CD4-positive, alpha-beta T cell (primary cell): Measurements from ENCODE around the gene LRIG3. TPM values are rescaled to one million over a fixed set of nuclear protein-coding genes. Genes with fewer than 3 reads are reported as not detected.

Experiments
- ATAC-seq: fragments of 200-7000 bp; cut with Tn5 transposase; one replicate; pipeline ENCODE4 v1.10.0; 2022; ENCODE audit warnings: mild to moderate bottlenecking; ENCODE audit not compliant: poor library complexity
- CTCF ChIA-PET: fragments of 350-600 bp; sonication (Branson Sonifier 250); formaldehyde crosslinking; loops from one replicate; lab custom pipeline; 2021; ENCODE audit warnings: antibody characterized with exemption, inconsistent platforms; lab: Charles Lee
- POLR2A ChIA-PET: fragments of 350-600 bp; sonication (Branson Sonifier 250); formaldehyde crosslinking; loops from one replicate; lab custom pipeline; 2021; ENCODE audit warnings: antibody characterized with exemption, inconsistent platforms; lab: Charles Lee
- DNase-seq, 14 experiments: peaks; one replicate each; pipeline ENCODE4 v3.0.0-alpha.2; 2013 to 2020; ENCODE audit warnings: mixed read lengths in 2 of 14
- H3K27ac ChIP-seq, 2 donors: one replicate each; pipeline versions ENCODE4 v1.5.1 to v1.7.0; 2013; ENCODE audit warnings: low read length in 2 of 2, low read depth in 1 of 2, mild to moderate bottlenecking in 1 of 2
- H3K27me3 ChIP-seq, 2 experiments: 1 replicate in 1 of 2; 2 replicates in 1 of 2; pipeline versions ENCODE4 v1.6.1 to v1.7.0; 2013; ENCODE audit warnings: low read length in 2 of 2, control low read depth in 1 of 2, mild to moderate bottlenecking in 1 of 2, moderate library complexity in 1 of 2; ENCODE audit not compliant: insufficient read depth in 2 of 2, control insufficient read depth in 1 of 2
- H3K36me3 ChIP-seq: one replicate; pipeline ENCODE4 v1.6.1; 2013; ENCODE audit warnings: low read length, control low read depth; ENCODE audit not compliant: insufficient read depth
- H3K4me1 ChIP-seq: one replicate; pipeline ENCODE4 v1.6.1; 2013; ENCODE audit warnings: low read length, control low read depth; ENCODE audit not compliant: insufficient read depth
- H3K4me3 ChIP-seq: one replicate; pipeline ENCODE4 v1.5.1; 2013; ENCODE audit warnings: mild to moderate bottlenecking, low read length, moderate library complexity
- H3K9me3 ChIP-seq, 2 experiments: 1 replicate in 1 of 2; 2 replicates in 1 of 2; pipeline versions ENCODE4 v1.6.1 to v1.7.0; 2013; ENCODE audit warnings: low read length in 2 of 2, mild to moderate bottlenecking in 2 of 2, control low read depth in 1 of 2, moderate library complexity in 1 of 2; ENCODE audit not compliant: control insufficient read depth in 1 of 2, insufficient read depth in 1 of 2
- H3K27ac Mint-ChIP-seq: one replicate; pipeline ENCODE4 v1.8.0; 2020; ENCODE audit warnings: mixed read lengths
- H3K27me3 Mint-ChIP-seq: one replicate; pipeline ENCODE4 v1.8.0; 2021; ENCODE audit warnings: mixed read lengths
- H3K36me3 Mint-ChIP-seq: one replicate; pipeline ENCODE4 v1.8.0; 2021; ENCODE audit warnings: low read depth, mixed read lengths
- H3K4me1 Mint-ChIP-seq: one replicate; pipeline ENCODE4 v1.8.0; 2021; ENCODE audit warnings: low read depth, mixed read lengths
- H3K4me3 Mint-ChIP-seq: one replicate; pipeline ENCODE4 v1.8.0; 2020; ENCODE audit warnings: mild to moderate bottlenecking, mixed read lengths
- H3K9me3 Mint-ChIP-seq: one replicate; pipeline ENCODE4 v1.8.0; 2020; ENCODE audit warnings: mixed read lengths
- intact Hi-C, 2 experiments: fragments of 100-400 bp; cut with DNase I in 1 of 2; cut with micrococcal nuclease in 1 of 2; formaldehyde crosslinking; loops; one replicate each; pipeline versions ENCODE4 v1.15.1 to v1.9.0; 2023 to 2025; cut with DNase I, micrococcal nuclease
- total RNA-seq, 174 experiments: library from RNA in 2 of 174; stranded (reverse) in 2 of 174; gene quantifications; one replicate each; pipeline ENCODE4 v1.2.3 and lab custom pipeline; 2021 to 2026
- TF ChIP-seq, protein P1 (sequence below): fragments of 200-600 bp; IDR thresholded peaks from one replicate; pipeline ENCODE4 v1.8.0; 2022; ENCODE audit warnings: antibody characterized with exemption, mild to moderate bottlenecking

The LRIG3 gene
- total RNA-seq, 2 experiments from 2014 or later: not detected

DNA sequence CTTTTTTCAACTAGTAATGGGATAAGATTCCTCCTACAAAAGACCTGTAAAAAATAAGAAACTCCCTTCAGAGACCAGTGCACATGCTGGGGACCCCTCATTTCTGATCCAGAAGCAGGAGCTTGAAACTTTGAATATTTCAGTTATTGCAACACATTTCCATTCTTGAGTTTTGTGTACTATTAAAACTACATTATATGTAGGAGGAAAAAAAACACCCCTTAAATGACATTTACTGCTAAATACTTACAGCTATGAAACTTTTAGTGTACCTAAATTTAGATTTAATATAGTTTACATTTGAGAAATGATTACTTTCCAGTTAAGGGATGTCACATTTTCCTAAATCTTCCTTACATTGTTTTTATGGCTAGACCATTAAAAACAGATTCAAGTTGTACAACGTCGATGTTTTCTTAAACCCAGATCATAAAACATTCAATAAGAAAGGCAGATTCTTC, 4.1 kb downstream of the LRIG3 start:
- no peaks in the 10 kb centered on the region for H3K4me1 Mint-ChIP-seq
- no peak overlapping the region for H3K27ac Mint-ChIP-seq
- H3K9me3 Mint-ChIP-seq: no peaks in the 10 kb centered on the region
- peaks cover 31% of the 10 kb centered on the region for H3K27me3 Mint-ChIP-seq
- H3K36me3 Mint-ChIP-seq: no peaks in the 10 kb centered on the region
- peaks cover 8 to 27% of the 10 kb centered on the region in 2 experiments for H3K27me3 ChIP-seq
- CTCF ChIA-PET: no interaction called here
- intact Hi-C loops: no loop called here
- ATAC-seq: no peak
- H3K36me3 ChIP-seq: no peaks in the 10 kb centered on the region
- H3K27ac ChIP-seq: no peak overlapping the region
- no peak overlapping the region for H3K4me3 Mint-ChIP-seq
- TF ChIP-seq, protein P1, sequence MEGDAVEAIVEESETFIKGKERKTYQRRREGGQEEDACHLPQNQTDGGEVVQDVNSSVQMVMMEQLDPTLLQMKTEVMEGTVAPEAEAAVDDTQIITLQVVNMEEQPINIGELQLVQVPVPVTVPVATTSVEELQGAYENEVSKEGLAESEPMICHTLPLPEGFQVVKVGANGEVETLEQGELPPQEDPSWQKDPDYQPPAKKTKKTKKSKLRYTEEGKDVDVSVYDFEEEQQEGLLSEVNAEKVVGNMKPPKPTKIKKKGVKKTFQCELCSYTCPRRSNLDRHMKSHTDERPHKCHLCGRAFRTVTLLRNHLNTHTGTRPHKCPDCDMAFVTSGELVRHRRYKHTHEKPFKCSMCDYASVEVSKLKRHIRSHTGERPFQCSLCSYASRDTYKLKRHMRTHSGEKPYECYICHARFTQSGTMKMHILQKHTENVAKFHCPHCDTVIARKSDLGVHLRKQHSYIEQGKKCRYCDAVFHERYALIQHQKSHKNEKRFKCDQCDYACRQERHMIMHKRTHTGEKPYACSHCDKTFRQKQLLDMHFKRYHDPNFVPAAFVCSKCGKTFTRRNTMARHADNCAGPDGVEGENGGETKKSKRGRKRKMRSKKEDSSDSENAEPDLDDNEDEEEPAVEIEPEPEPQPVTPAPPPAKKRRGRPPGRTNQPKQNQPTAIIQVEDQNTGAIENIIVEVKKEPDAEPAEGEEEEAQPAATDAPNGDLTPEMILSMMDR: no peak
- POLR2A ChIA-PET: no interaction called here
- H3K9me3 ChIP-seq: peaks cover 0 to 6% of the 10 kb centered on the region in 2 experiments
- no peak overlapping the region for H3K4me3 ChIP-seq
- peaks cover 4% of the 10 kb centered on the region for H3K4me1 ChIP-seq
- no peak for DNase-seq

DNA sequence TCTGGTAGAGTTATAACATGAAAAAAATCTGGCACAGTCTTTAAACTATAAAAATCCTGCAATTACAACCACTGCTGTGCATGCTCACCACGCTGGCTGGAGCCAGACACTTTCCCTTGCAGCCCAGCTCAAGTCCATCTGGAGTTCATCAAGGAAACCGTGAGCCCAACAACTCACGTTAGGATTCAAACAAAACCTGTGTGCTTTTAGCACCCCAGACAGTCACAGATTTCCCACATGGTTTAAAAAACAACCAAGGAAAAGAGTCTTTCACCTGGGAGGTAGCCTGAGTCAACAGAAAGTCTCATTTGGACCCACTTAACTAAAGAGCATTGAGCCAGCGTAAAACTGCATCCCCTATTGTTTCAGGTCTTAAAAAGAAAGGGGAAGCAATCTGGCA, 4.7 kb downstream of the LRIG3 start:
- Mint-ChIP-seq H3K27me3 (peaks cover 26% of the 10 kb centered on the region), H3K4me3 (no peak overlapping the region), H3K27ac (no peak overlapping the region), H3K36me3 (no peaks in the 10 kb centered on the region), H3K9me3 (no peaks in the 10 kb centered on the region), H3K4me1 (no peaks in the 10 kb centered on the region)
- Histone ChIP-seq H3K4me3 (no peak overlapping the region), H3K36me3 (no peaks in the 10 kb centered on the region), H3K4me1 (peaks cover 4% of the 10 kb centered on the region), H3K27ac (no peak overlapping the region), H3K27me3 (peaks cover 8 to 21% of the 10 kb centered on the region in 2 experiments), H3K9me3 (peaks cover 0 to 6% of the 10 kb centered on the region in 2 experiments)
- CTCF ChIA-PET: no interaction called here
- TF ChIP-seq, protein P1: no peak
- POLR2A ChIA-PET: no interaction called here
- intact Hi-C loops: no loop called here
- DNase-seq (no peak), ATAC-seq (no peak)

DNA sequence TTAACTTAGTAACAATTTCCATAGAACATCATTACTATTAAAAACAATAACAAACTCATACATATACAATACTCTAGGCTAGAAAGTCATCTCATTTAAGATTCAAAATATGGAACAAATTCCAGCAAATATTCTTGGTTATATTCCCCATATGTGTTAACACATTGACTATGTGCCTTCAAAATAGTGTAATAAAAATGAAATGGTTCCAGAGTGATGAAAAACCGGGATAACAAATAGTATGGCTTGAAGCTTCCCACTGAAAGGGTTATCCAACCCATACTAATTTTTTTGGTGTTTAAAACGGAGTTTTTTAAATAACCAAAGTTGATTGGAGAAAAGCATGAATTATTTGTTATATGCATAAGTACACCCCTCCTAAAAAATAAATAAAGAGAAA, 5.3 kb downstream of the LRIG3 start:
- H3K36me3 ChIP-seq: no peaks in the 10 kb centered on the region
- DNase-seq: no peak
- H3K9me3 ChIP-seq: peaks cover 0 to 11% of the 10 kb centered on the region in 2 experiments
- H3K9me3 Mint-ChIP-seq: no peaks in the 10 kb centered on the region
- H3K27me3 Mint-ChIP-seq: peaks cover 24% of the 10 kb centered on the region
- H3K4me3 ChIP-seq: no peak overlapping the region
- no peak overlapping the region for H3K27ac ChIP-seq
- intact Hi-C loops: no loop called here
- H3K4me1 ChIP-seq: peaks cover 4% of the 10 kb centered on the region
- H3K27me3 ChIP-seq: peaks cover 8 to 18% of the 10 kb centered on the region in 2 experiments
- TF ChIP-seq, protein P1: no peak
- ChIA-PET POLR2A (no interaction called here), CTCF (no interaction called here)
- no peak overlapping the region for H3K27ac Mint-ChIP-seq
- no peak for ATAC-seq
- no peaks in the 10 kb centered on the region for H3K36me3 Mint-ChIP-seq
- H3K4me1 Mint-ChIP-seq: no peaks in the 10 kb centered on the region
- H3K4me3 Mint-ChIP-seq: no peak overlapping the region
